Breast epithelium (tissue), 3 donors: ENCODE data around the gene TRMT61A.

Source experiments
- POLR2A ChIP-seq: fragments of 450-650 bp; IDR thresholded peaks from one replicate; pipeline ENCODE4 v1.6.1; 2016; ENCODE audit warnings: antibody characterized with exemption, mild to moderate bottlenecking, moderate library complexity
- POLR2AphosphoS5 ChIP-seq, 3 donors: sonication (generic); formaldehyde crosslinking; IDR thresholded peaks; one replicate each; pipeline ENCODE4 v1.6.1; 2017; ENCODE audit warnings: antibody characterized with exemption in 3 of 3
- TF ChIP-seq, protein P1 (sequence below), 3 donors: fragments of 450-650 bp; IDR thresholded peaks; one replicate each; pipeline ENCODE4 v1.5.1; 2016 to 2017; ENCODE audit warnings: antibody characterized with exemption in 3 of 3, mild to moderate bottlenecking in 3 of 3, moderate library complexity in 3 of 3

DNA sequence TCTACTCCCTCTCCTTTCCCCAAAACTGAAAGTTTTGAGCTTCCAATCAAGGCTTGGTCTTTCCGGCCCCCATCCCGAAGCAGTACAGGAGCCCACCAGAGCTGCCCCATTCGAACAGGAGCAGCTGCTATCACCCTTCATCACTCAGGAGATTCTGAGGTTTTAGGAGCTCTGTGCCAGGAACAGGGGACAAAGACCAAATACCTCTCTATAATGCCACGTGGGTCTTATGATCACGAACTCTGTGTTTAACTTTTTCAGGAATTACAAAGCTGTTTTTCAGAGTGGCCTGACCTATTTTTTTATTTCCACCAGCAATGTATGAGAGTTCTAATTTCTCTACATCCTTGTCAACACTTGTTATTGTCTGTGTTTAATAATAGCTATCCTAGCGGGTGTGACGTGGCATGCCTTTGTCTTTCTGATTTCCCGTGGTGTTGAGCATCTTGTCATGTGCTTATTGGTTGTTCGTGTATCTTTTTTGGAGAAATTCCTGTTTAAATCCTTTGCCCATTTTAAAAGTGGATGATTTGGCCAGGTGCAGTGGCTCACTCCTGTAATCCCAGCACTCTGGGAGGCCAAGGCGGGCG lies 55.4 kb downstream of the TRMT61A start:
- TF ChIP-seq, protein P1, sequence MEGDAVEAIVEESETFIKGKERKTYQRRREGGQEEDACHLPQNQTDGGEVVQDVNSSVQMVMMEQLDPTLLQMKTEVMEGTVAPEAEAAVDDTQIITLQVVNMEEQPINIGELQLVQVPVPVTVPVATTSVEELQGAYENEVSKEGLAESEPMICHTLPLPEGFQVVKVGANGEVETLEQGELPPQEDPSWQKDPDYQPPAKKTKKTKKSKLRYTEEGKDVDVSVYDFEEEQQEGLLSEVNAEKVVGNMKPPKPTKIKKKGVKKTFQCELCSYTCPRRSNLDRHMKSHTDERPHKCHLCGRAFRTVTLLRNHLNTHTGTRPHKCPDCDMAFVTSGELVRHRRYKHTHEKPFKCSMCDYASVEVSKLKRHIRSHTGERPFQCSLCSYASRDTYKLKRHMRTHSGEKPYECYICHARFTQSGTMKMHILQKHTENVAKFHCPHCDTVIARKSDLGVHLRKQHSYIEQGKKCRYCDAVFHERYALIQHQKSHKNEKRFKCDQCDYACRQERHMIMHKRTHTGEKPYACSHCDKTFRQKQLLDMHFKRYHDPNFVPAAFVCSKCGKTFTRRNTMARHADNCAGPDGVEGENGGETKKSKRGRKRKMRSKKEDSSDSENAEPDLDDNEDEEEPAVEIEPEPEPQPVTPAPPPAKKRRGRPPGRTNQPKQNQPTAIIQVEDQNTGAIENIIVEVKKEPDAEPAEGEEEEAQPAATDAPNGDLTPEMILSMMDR (IDR thresholded peaks at IDR 0.05): no peak
- TF ChIP-seq POLR2A (no peak), POLR2AphosphoS5 (IDR thresholded peaks at IDR 0.05) (no peak)
